Neural cell (in vitro differentiated cells): ENCODE results near the gene KREMEN2.

Source experiments
- CTCF ChIP-seq: fragments of 450-650 bp; IDR thresholded peaks from 2 replicates; pipeline ENCODE4 v1.5.1; 2014; ENCODE audit warnings: antibody characterized with exemption, mild to moderate bottlenecking, moderate library complexity; ENCODE audit not compliant: poor library complexity, severe bottlenecking
- MXI1 ChIP-seq: fragments of 450-650 bp; conservative IDR thresholded peaks from 2 replicates; pipeline ENCODE4 v1.6.1; 2014; ENCODE audit warnings: antibody characterized with exemption, mild to moderate bottlenecking; ENCODE audit not compliant: poor library complexity, severe bottlenecking
- RAD21 ChIP-seq: fragments of 450-650 bp; conservative IDR thresholded peaks from 2 replicates; pipeline ENCODE4 v1.6.1; 2014; ENCODE audit warnings: antibody characterized with exemption, mild to moderate bottlenecking, moderate library complexity

- TF ChIP-seq CTCF = no peak
- no peak for TF ChIP-seq MXI1
- no peak for TF ChIP-seq RAD21
Observed at GRCh38 chr16:2967211-2967631, 3.1 kb downstream of the KREMEN2 start.
